HUDEP-2 (cell line): ENCODE results near the gene H1-8.
A peak's percentile ranks its signal among the peaks of the same experiment; 100 is the strongest.

Experiments
- DNase-seq, 76 experiments: peaks; one replicate each; lab custom pipeline; 2025; ENCODE audit not compliant: unreplicated experiment in 76 of 76; lab: John Stamatoyannopoulos, UW

Gene H1-8

GRCh38 chr3:129590215-129590614 lies 47.2 kb downstream of the H1-8 start:
- DNase-seq = no peak

- no peak for DNase-seq
Observed at GRCh38 chr3:129591932-129592331, 49.0 kb downstream of the H1-8 start.

GRCh38 chr3:129592381-129593131 lies 49.6 kb downstream of the H1-8 start:
- no peak for DNase-seq

GRCh38 chr3:129593230-129593594 lies 50.2 kb downstream of the H1-8 start:
- peak in 2 of 76 experiments; percentile 4 to 20 for DNase-seq

- no peak for DNase-seq
Observed at GRCh38 chr3:129593595-129594339, 50.8 kb downstream of the H1-8 start.

- DNase-seq = no peak
Observed at GRCh38 chr3:129594409-129594808, 51.4 kb downstream of the H1-8 start.

GRCh38 chr3:129594907-129595390 lies 52.0 kb downstream of the H1-8 start:
- DNase-seq = no peak

GRCh38 chr3:129595544-129596193 lies 52.7 kb downstream of the H1-8 start:
- no peak for DNase-seq

- no peak for DNase-seq
Observed at GRCh38 chr3:129596194-129597086, 53.5 kb downstream of the H1-8 start.

- peak in 13 of 76 experiments; percentile 7 to 57 (median 15) for DNase-seq
Observed at GRCh38 chr3:129597087-129597999, 54.4 kb downstream of the H1-8 start.

- DNase-seq = no peak
Observed at GRCh38 chr3:129598000-129598381, 55.0 kb downstream of the H1-8 start.

- no peak for DNase-seq
Observed at GRCh38 chr3:129598484-129598883, 55.5 kb downstream of the H1-8 start.

GRCh38 chr3:129599073-129599472 lies 56.1 kb downstream of the H1-8 start:
- no peak for DNase-seq

GRCh38 chr3:129599607-129600006 lies 56.6 kb downstream of the H1-8 start:
- peak in 1 of 76 experiments; percentile 7 for DNase-seq

- no peak for DNase-seq
Observed at GRCh38 chr3:129600348-129600747, 57.4 kb downstream of the H1-8 start.
